GM18861 (cell line): ENCODE measurements around the gene ADGRF1.

Source experiments
- ATAC-seq: cut with Tn5 transposase; IDR thresholded peaks from one replicate; pipeline ENCODE4 v1.9.1; 2021; ENCODE audit not compliant: unreplicated experiment

The ADGRF1 gene

DNA sequence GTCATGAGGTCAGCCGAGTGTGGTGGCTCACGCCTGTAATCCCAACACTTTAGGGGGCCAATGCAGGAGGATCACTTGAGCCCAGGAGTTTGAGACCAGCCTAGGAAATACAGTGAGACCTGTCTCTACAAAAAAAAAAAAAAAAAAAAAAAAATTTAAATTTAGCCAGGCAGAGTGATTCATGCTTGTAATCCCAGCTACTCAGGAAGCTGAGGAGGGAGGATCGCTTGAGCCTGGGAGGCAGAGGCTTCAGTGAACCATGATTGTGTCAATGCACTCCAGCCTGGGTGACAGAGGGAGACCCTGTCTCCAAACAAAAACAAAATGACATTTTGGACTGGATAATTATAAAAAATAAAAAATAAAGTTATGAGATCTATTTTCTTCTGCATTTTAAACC lies 56.2 kb downstream of the ADGRF1 start:
- ATAC-seq, result no peak

DNA sequence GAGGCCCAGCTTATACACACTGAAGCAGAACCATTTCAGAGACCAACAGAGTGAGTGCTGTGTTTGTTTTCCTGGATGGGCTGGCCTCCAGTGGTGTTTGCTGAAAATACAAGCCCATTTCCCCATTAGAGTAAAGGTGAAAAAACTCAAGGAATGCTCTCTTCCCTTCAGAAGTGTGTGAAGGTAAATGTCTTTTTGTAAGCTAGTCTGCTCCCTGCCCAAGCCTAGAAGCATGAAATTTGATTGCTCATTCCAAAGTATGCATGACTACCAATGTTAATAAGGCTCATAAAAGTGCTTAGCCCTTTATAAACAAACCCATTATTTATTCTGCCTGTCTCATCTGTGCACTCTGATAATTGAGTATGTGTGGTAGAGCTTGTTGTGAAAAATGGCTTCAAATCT lies 59.1 kb downstream of the ADGRF1 start:
- ATAC-seq, result no peak

DNA sequence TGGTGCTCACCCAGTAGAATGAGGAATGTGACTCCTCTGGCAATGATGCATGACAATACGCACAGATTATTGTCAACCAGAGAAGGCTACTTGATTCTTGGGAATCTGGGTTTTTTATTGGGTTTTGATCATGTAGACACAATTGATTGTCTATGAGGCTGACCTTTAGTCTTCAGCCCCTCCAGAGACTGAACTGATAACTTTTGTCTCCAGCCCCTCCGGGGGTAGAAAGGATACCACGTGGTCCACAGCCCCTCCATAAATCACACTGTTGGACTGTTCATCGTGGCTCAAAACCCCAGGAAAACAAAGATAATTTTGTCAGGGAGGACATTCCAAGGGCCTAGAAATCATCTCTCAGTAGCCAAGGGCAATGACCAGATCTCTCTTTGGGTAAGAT lies 62.9 kb downstream of the ADGRF1 start:
- ATAC-seq, result no peak

DNA sequence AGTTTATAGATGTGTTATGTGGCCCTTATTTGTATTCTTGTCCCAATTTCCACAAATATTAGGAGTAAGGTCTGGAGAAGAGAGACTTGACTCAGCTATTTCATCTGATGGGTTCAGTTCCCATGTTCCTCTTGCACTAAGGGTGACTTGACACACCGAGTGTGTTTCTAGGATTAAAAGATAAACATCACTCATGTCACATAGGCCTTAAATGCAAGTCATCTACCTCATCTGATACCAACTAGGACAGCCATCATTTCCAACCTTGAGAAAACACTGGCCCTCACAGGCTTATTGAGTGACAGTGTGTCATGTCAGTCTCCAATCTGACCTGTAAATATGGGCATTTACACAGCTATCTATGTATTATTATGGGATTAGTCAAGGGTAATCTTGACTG lies 67.3 kb downstream of the ADGRF1 start:
- no peak for ATAC-seq

DNA sequence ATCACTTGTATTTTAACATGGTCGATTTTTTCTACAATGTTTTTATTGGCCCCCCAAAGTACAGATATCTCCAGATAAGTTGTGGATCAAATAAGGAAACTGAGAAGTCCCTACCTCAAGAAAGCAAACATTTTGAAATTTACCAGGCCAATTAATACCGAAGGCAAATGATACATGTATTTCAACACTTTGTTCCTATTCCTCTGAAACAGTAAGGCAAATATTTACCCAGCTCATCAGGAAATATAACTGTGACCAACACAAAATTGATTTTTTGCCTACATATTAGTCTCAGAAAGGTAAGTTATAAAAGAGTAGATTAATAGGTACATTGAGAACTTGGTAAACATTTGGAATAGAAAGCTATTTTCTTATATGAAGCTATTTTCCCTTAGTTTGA lies 69.1 kb downstream of the ADGRF1 start:
- ATAC-seq, result no peak

DNA sequence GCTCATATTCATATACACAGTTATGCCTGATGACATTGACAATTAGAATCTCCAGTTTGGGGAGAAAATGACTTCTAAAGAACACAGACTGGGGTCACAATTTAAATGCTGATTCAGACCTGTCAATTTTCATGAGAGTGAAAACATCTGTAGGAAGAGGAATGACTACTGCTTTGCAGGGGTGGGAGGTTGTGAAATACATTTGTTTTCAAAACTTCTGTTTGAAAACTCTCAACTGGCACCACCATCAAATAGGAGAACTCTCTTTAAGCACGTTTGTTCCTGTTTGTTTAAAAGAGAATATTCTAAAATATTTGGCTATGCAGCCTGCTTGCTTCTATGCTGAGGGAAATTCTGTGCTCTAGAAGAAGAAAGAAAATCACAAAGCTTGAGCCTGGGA lies 69.6 kb downstream of the ADGRF1 start:
- no peak for ATAC-seq

DNA sequence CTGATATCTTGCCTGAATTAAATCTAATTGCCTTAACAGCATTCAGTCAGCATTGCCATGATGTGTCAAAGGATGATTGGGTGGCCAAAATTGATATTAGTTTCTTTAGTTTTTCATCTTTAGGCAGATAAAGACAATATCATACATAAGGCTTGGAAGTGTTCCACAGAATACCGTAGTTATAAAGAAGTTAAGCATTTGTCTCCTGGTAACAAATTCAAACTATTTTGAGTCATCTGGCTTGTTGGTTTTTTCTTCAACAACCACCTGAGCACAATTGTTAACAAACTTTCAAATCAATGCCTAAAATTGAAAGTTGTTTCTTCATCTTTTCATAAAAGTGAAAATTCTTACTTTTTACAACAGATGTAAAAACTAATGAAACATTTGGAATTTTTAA lies 72.9 kb downstream of the ADGRF1 start:
- no peak for ATAC-seq

DNA sequence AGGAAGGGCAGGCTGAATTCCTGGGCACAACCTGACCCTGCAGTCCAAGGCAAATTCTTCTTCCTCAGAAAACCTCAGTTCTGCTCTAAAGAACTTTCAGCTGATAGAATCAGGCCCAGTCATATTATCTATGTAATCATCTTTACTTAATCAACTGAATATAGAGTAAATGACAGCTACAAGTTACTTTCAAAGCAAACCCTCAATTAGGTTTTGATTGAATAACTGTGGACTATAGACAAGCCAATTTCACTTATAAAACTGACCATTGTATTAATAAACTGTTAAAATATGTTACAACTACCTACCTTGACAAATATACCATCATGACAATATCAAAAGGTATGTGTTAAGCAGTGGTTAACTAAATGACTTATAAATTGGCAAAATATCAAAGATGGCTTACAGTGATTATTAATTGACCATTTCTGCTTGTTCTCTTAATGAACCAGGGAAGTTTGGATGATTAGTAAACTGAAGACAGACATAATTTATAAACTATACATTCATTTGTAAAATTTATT lies 74.2 kb downstream of the ADGRF1 start:
- no peak for ATAC-seq

DNA sequence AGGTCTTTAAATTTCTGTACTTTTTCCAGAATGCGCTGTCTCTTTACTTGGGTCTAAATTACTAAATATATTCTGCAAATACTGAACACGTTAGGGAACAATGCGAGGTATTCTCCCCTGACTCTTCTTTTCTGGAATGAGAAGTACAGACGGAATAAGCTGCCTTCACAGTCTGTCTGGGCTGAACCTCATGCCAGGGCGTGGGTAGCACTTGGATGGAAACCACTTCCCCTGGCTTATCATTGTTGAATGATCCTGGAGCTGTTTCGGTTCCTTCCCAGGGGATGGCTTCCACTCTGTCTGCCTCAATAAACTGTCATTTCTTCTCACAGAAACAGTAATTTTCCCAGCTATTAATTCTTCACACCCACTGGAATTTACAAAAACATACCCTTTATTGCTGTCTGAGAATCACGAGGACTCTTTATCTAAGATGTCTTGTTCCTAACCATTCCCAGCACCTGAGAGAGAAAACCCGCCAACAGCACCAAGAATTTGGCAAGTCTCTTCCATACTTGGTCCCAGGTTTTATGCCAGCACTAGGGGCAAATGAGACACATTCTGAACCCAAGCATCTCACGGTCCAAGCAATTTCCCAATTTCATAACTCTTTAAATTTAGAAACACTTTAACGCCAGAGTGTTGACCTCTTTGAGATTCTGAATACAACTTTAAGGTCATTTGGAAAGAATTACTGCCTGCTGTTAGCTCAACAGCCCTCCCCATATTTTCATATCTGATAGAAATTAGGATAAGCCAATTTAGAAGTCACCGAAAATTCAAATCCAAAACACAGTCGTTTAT lies 77.2 kb downstream of the ADGRF1 start:
- no peak for ATAC-seq

DNA sequence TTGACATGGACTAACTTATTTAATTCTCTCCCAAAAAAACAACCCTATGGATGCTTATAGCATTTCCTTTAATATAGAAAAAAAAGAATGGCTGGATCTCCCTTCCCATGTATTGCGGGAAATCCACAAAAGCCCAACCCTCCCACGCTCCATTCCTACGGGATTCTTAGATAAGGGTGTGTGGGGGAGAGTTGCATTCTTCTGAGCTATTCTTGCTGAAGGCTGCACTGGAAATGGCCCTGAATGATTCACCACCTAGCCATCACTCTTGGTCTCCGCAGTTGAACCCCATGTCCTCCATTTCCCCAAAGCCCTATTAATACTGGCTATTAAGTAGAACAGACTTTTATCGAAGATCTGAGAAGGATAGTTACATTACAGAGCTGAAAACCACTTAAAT lies 78.5 kb downstream of the ADGRF1 start:
- no peak for ATAC-seq

DNA sequence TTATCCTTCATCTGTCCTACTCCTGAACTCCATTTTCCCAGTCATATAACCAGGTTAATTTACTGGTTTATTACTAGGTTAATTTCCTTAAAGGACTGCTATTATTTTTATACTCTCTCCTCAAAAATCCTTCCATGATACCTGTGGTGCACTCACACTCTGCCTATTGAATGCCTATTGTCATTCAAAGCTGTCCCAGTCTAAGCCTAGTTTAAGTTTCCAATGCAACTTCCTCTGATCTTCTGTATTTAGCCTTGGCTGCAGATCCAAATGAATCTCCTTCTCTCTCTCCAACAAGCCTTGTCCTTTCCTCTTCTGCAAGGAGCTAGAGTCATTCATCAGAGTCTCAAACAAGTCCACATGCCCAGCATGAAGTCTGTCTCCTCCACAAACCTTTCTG lies 79.1 kb downstream of the ADGRF1 start:
- no peak for ATAC-seq

DNA sequence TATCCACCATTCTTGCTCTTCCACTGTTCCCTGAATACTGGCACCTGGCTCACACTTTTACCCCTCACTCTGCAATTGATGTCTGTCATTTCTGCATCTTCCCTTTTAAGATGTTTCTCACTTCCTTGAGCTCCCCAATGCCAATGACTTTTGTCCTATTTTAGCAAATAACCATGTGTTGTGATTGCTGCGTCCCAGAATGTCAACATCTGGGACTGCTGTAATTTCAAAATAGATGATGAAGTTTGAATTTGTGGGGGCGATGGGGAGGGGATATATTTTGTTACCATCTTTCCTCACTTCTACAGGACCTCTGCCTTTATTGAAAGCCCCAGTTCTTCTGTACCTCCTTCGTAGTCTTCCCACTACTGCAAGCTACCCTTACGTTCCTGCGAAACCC lies 80.4 kb downstream of the ADGRF1 start:
- ATAC-seq, result no peak

DNA sequence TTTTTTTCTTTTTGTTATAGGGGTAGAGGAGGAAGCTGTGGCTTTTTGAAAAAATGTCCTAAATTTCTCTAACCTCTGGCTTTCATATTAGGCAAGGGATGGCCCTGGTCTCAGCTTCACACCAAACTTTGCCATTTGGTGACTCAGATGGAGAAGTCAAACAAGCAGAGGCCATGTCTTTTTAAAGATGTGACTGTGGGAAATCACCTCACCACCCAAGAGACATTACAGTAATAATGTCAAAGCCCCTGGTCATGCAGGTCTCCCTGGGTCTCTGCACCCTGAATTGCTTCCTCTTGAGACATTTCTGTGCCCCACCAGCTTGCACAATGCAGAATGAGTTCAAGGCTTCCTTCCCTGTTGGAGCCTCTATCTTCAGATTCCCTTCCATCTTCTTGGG lies 80.9 kb downstream of the ADGRF1 start:
- ATAC-seq, result no peak

DNA sequence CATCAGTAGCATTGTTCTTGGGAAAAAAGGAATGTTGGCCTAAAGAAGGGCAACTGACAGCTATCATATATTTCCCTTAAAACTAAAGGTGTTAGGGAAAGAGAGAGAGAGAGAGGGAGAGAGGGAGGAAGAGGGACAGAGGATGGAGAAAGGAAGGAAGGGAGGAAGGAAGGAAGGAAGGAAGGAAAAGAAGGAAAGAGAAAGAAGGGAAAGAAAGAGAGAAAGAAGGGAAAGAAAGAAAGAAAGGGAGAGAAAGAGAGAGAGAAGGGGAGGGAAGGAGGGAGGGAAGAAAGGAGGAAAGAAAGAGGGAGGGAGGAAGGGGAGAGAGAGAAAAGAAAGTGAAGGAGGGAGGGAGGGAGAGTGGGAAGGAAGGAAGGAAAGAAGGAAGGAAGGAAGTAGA lies 82.7 kb downstream of the ADGRF1 start:
- ATAC-seq, result no peak

DNA sequence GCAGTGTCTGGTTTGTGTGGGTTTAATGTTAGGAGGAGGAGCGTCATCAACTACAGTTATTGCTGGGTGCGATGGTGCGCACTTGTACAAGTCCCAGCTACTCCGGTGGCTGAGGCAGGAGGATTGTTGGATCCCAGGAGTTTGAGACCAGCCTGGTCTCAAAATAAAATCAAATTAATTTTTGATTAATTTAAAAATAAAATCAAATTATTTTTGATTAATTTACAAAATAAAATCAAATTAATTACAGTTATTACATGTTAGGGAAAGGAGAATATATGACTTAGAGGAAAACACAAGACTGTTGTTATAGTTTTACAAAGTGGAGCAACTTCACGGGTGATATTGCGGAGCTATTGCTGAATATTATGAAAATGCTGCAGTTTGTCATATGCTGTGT lies 85.7 kb downstream of the ADGRF1 start:
- ATAC-seq, result no peak

DNA sequence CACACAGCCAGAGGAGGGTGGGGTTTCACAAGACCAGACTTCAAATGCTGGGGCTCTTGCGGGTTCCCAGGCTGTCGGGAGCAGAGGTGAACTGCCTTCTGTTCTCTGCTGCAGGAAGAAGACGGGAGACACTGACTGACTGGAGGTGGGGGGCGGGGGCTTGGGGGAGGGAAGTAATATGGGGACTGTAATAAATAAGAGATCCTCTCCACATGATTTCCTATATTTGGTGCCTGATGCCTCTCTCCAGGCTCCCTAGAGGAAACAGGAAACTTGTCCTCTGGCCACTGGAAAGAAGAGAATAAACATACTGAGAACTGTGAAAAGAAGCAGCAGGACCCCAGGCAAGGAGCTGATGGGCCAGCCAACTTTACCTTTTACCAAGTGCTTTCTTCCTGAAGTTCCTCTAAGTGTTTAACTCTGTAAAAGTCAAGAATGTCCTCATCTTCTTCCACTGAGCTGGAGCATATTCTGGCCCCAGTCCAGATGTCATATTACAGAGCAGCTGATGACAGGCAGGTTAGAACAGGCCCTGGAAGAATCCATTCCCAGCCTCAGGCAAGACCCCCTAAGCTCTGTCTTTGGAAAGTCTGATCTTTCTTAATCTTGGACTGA lies 87.2 kb downstream of the ADGRF1 start:
- ATAC-seq, result no peak

DNA sequence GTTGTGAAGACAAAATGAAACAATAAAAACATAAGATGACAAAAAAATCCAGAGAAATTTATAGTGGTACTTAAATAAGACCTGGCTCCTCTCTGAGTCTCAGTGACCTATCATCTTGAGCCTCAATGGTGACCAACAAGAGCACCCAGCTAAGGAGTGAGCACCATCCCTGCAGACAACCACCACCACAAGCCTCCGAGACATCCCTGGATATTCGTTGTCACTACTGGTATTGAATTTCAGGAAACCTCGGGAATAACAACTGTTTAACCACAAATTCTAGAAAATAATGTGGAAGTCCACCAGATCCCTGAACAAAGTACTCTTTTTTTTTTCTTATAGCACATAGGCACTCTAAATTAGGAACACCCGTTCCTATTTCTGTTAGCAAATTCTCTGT lies 88.2 kb downstream of the ADGRF1 start:
- ATAC-seq, result no peak

DNA sequence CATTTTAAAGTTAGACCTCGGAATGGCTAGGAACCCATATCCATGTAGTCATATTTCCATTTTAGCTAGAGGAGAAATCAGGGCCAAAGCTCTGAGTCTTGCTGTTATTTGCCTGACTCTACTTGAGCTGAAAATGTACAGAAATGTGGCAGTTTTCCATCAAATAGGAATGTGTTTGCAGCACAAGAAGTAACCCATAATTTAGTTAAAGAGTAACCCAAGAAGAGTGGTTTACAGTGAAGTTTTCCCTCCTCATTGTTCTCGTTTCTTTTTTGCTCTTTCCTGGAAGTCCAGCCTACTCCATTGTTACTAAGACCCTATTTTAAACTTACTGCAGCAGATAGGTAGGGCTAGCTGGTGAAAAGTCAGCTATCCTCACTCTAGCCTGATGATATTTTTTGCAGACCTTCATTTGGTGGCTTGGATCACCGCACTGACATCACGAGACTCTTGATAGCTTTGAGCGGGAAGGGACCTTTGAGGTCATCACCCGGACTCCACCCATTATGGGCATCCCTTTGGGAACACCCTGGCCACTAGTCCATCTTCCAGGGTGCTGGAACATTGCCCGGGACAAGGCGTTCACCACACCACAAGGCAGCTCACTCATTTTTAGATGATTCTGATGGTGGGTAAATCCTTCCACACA lies 92.4 kb downstream of the ADGRF1 start:
- no peak for ATAC-seq

DNA sequence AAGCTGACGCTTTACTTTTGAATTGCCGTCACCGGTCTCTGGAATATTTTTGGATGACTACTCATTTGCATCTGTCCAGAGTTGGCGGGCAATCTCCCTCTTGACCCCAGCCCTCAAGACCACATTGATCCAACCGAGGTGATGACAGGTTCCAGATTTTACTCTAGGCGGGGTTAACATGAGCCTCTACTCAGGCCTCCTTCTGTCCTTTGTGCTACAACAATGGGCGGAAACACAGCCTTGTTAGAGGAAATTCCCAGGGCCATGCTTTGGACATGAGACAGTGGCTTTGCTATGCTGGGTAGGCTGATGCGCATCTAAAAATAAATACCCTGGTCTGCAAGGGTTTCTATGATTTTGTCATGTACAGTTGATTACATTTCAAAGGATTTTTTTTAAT lies 93.4 kb downstream of the ADGRF1 start:
- ATAC-seq, result no peak
